Coronary artery (tissue), 2 donors: ENCODE data around the gene GRM1.

Experiments used
- DNase-seq: peaks from one replicate; pipeline ENCODE4 v3.0.0-alpha.2; 2017; ENCODE audit warnings: low spot score
- H3K27ac ChIP-seq, 2 donors: fragments of 200-600 bp; sonication (generic); one replicate each; pipeline ENCODE4 v1.5.1; 2016 to 2019
- H3K4me3 ChIP-seq: fragments of 200-600 bp; sonication (generic); 2 replicates; pipeline ENCODE4 v1.5.1; 2016; ENCODE audit warnings: mild to moderate bottlenecking, moderate library complexity
- CTCF ChIP-seq: fragments of 200-600 bp; sonication (generic); IDR thresholded peaks from one replicate; pipeline ENCODE4 v1.5.1; 2019; ENCODE audit warnings: antibody characterized with exemption

GRM1 gene

GRCh38 chr6:146056506-146056905 lies 27.6 kb downstream of the GRM1 start:
- H3K27ac ChIP-seq: no peak overlapping the region
- DNase-seq: no peak
- no peak for TF ChIP-seq CTCF
- H3K4me3 ChIP-seq: no peak overlapping the region

- no peak overlapping the region for H3K27ac ChIP-seq
- TF ChIP-seq CTCF: no peak
- no peak for DNase-seq
- no peak overlapping the region for H3K4me3 ChIP-seq
These were observed 36.8 kb downstream of the GRM1 start for GRCh38 chr6:146065690-146066089.

- no peak overlapping the region for H3K4me3 ChIP-seq
- no peak for DNase-seq
- no peak for TF ChIP-seq CTCF
- H3K27ac ChIP-seq: no peak overlapping the region
These were observed 37.6 kb downstream of the GRM1 start for GRCh38 chr6:146066506-146066905.

GRCh38 chr6:146071781-146072180 lies 42.9 kb downstream of the GRM1 start:
- no peak for TF ChIP-seq CTCF
- DNase-seq: no peak
- Histone ChIP-seq H3K4me3 (no peak overlapping the region), H3K27ac (no peak overlapping the region)

- H3K4me3 ChIP-seq: no peak overlapping the region
- no peak for DNase-seq
- no peak overlapping the region for H3K27ac ChIP-seq
- no peak for TF ChIP-seq CTCF
These were observed 49.1 kb downstream of the GRM1 start for GRCh38 chr6:146077992-146078391.

- H3K4me3 ChIP-seq: no peak overlapping the region
- no peak for DNase-seq
- no peak overlapping the region for H3K27ac ChIP-seq
- TF ChIP-seq CTCF: no peak
These were observed 58.5 kb downstream of the GRM1 start for GRCh38 chr6:146087386-146087785.

GRCh38 chr6:146090474-146090873 lies 61.6 kb downstream of the GRM1 start:
- Histone ChIP-seq H3K4me3 (no peak overlapping the region), H3K27ac (no peak overlapping the region)
- no peak for DNase-seq
- TF ChIP-seq CTCF: no peak
